Measurements from ENCODE around the gene ANKMY1. TPM values are rescaled to one million over a fixed set of nuclear protein-coding genes. Genes with fewer than 3 reads are reported as not detected.

Gene ANKMY1
- polyA plus RNA-seq, 1 donor = 13.5 TPM

GRCh38 chr2:240459401-240460252 lies 98.2 kb downstream of the ANKMY1 start:
- DNase-seq = no peak

GRCh38 chr2:240458900-240459391 lies 98.8 kb downstream of the ANKMY1 start:
- no peak for DNase-seq

DNA sequence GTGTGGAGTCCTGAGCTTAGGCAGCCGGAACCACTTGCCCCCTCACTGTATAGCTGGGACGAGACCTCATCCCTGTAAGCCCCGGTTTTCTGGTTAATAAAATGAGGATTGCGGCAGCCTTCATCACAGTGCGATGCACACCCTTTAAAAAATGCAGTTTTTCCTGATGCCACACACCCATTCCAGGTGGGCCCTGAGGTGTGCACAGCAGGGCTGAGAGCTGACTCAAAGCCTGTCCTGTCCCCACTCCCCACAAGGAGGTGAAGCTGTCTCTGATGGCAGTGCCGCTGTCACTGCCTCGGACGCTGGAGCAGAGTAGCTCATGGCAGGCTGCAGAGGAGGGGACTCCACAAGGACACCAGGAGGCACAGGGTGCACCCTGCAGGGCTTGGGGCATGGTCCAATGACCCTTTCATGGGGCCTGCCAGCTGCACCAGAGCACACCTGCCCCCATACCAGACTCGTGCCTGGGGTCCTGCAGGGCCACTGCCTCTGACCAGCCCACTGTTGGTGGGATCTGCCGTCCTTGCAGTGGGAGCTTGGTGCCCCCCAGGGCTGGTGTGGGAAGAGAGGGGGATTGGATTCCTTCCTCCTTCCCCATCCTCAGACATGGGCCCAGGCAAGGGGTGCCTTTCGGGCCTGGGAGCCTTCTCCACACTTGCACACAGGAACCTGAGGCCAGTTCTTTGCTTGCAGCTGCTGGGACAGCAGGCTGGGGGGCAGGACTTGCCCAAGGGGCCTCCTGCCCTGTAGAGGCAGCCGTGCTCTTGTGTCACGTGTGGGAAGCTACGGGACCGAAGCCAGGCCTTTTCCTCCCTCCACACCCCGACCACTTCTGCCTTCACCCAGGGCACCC lies 99.5 kb downstream of the ANKMY1 start:
- DNase-seq = no peak

GRCh38 chr2:240457223-240458043 lies 100.4 kb downstream of the ANKMY1 start:
- no peak for DNase-seq

DNA sequence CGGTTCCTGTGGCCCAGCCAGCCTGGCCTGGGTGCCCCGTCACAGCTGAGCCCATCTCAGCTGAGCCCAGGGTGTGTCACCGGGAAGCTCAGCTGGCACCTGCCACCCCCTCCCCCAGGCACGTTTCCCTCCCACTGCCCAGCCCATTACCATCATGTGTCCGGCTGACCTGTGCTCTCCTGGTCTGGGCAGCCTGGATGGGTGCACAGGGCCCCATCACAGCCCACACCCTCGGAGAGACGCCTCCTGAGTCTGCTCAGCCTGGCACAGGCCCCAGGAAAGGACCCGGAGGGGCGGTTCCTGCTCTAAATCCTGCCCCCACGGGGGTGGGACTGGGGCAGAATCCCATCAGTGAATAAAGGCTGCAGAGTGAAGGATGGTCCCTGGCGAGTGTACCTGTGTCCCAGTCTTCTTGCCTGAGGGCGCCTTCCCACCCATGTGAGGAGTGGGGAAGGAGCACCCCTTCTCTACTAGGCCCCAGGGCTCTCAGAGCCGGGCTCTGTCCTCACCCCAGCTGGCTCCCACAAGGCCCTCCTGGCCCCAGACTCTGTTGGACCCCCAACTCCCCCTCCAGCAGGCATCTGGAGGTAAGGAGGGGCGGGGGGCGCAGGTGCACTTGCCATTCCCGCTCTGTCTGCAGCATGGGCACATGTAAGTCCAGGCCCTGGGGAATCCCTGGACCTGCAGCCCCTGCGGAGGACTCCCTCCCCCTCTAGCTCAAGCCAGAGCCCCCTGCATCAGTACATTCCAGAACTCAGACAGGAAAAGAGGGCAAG lies 101.2 kb downstream of the ANKMY1 start:
- no peak for DNase-seq

- DNase-seq = no peak
Observed at GRCh38 chr2:240455647-240456446, 101.9 kb downstream of the ANKMY1 start.

DNA sequence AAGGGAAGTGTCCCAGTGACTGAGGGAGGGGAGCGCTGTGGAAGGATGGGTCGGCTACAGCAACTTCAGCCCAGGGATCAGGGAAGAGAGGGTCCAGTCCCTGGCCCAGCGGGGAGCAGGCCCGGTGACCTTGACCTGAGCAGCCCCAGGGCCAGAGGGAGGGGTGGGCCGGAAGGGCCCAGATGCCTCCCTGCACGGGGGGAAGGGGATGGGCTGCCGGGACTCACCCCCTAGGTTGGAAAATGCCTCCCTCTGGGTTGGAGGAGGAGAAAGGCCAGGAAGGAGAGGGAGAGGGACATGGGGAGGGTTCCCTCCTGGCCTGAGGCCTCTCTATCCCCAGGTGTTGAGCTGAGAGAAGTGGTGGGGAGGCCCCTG lies 102.5 kb downstream of the ANKMY1 start:
- no peak for DNase-seq

DNA sequence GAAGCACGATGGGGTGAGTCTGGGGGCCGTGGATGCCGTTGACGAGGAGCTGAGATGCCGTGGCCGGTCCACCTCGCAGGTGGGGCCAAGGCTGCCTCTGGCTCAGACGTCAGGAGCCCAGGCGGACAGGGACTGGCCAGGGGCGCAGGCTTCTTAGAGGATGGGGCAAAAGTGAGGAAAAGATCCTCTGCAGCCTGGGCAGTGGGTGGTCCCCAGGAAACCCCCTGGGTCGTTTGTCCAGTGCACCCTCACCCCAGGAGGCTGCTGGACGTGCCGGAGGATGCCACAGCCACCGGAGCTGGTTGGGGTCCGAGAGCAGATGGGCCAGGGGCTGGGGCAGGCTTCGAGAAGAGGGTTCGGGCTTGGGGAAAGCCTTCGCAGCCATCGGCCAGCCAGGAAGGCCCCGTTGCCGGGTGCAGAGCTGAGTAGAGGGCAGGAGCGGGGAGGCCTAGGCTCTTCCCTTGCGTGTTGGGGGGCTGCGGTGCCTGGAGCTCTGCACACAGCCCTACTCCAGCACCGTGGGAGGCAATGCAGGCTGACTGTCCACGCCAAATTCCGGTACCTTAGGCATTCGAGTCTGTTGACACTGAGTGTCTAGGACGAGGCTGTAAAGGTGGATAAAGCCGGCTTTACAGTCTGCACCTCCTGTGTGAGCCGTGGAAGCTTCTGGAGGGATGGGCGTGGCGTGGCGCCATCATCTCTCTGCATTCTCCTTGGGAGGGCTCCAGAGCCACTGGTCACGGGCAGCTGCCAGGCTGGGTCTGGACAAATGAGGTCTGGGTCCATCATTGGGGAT lies 103.5 kb downstream of the ANKMY1 start:
- DNase-seq = no peak

GRCh38 chr2:240453461-240454105 lies 104.2 kb downstream of the ANKMY1 start:
- no peak for DNase-seq

DNA sequence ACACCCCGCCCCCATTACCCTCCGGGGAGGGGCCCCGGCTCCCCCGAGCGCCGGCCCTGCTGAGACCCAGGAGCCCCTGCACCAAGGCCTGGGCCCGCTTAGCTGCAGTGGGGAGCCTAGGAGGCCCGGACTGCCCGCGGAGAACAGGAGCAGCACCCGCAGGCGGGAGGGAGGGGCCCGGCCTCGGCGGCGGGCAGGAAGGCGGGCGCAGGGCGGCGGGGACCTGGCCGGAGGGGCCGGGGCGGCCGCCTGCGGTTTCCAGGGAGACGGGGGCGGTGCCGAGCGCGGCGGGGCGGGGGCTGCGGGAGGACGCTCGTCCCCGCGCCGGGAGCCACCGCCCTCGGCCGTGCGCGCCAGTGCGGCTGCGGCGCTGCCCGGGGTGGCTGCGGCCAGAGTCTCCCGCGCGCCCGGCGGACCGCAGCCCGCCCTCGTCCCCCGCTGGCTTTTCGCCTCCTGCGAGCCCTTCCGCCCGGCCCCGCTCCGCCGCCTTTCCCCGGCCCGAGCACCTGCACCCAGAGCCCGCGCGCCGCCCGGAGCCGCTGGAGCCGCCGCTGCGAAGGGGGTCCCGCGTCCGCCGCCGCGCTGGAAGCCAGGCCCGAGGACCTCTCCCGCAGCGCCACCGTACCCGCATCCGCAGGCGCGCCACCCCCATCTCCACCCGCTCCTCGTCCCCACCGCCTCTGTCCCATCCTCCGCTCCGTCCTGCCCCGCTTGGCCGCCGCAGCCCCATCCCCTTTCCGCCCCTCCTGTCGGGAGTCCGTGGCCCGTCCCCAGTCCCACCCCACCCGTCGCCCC lies 105.1 kb downstream of the ANKMY1 start:
- peak; percentile 57 for DNase-seq

DNA sequence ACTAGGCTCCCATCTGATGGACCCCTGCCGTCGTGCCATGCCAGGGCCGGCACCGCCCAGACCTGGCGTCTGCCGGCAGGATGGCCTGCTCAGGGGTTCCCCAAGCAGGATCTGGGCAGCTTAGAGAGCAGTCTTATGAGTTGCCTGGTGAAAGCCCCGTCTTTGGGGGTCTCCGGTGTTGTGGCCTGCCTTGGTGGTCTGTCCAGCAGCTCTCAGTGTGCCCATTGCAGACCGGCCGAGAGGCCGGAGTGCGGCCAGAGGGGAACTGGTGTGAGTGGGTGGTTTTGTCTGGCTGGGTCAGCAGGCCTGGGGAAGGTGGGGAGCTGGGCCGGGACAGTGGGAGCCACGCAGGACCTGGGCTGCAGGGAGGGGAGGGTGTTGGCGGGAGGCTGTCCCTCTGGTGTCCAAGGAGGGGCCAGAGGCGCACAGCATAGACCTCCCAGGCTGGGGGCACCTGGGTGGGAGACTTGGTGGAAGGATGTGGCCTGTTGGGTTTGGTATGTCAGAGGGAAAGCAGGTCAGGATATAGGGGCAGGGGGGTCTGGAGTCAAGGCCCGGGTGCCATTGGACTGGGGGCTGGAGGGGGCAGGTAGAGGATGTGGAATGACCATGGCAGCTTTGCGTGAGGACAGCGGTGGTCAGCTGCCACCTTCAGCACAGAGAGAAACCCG lies 105.9 kb downstream of the ANKMY1 start:
- DNase-seq = no peak

DNA sequence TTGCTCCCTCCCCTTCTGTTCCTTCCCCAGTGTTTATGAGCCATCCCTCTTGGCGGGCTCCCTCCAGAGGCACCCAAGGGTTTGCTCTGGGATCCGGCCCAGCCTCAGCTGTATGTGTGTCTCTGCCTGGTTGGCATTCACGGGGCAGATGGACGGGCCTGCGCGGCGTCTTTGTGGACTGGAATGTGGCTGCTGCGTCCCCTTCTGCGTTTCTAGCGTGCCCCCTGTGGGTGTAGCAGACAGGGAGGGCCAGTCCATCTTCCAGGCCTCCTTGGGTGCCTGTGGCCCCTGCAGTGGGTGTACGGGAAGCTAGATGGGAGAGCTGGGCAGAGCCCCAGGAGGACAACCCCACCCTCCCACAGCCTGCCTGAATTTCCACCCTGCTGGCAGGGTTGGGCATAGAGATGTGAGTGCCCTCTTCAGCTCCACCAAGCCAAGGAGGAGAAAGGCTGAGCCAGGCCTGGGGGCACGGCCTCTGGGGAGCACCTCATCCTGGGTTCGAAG lies 106.6 kb downstream of the ANKMY1 start:
- DNase-seq = no peak

- no peak for DNase-seq
Observed at GRCh38 chr2:240450532-240451107, 107.2 kb downstream of the ANKMY1 start.

GRCh38 chr2:240449764-240450531 lies 107.8 kb downstream of the ANKMY1 start:
- DNase-seq = no peak

DNA sequence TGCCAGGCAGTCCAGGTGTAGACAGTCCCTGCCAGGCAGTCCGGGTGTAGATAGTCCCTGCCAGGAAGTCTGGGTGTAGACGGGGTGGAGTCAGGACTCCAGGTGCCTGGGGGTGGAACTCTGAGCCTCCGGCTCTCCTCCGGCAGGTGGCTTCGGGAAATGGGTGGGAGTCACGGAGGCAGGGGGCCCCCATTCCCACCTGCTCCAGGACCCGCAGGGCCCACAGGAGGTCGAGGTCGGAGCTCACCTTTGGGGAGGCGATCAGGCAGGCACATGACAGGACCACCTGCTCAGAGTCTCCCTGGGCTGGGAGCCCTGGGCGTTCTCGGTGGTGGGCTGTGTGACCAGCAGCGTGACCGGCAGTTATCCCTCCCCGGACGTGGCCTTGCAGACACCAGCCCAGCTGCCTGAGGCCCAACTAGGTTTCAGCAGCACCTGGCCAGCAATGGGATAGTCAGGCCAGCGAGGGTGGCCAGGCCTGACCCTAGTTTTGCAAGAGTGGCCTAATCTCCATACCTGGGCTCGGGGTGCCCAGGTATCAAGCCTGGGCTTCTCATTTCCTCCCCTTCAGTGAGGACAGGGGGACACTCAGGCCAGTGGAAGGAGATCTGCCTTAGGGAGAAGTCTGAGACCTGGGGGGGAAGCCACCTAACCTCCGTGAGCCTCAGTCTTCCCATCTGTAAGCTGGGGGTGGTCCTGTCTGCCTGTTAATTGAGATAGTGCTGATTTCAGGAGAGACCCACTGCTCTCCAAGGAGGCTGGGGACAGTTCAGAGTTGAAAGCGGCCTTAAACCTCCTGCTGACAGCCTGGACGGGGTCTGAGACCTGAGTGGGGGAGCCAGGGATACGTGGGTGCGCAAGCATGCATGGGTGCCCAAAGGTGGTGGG lies 109.2 kb downstream of the ANKMY1 start:
- DNase-seq = no peak

All from left kidney (tissue), 2 donors.